NCI-H2196 (cell line): ENCODE measurements around the gene HAPSTR1.
"Not testable (repeated sequence)": the region's sequence is repeated elsewhere in the genome, so short reads cannot be mapped to it uniquely, and the experiment has no call there.

Experiments
- DNase-seq: peaks from one replicate; lab custom pipeline; 2025; ENCODE audit not compliant: unreplicated experiment; lab: John Stamatoyannopoulos, UW

Gene HAPSTR1, protein sequence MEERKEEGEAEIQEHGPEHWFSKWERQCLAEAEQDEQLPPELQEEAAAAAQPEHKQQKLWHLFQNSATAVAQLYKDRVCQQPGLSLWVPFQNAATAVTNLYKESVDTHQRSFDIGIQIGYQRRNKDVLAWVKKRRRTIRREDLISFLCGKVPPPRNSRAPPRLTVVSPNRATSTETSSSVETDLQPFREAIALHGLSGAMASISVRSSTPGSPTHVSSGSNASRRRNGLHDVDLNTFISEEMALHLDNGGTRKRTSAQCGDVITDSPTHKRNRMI

GRCh38 chr16:9090960-9091866 is at the start of gene HAPSTR1:
Gene HAPSTR1, plus strand, starts transcription at chr16:9091644. Its CDS starts 401 bp downstream, at chr16:9092045.
- peak; percentile 99 for DNase-seq

GRCh38 chr16:9042533-9042932 is 48.9 kb upstream of the HAPSTR1 start:
- no peak for DNase-seq

DNA sequence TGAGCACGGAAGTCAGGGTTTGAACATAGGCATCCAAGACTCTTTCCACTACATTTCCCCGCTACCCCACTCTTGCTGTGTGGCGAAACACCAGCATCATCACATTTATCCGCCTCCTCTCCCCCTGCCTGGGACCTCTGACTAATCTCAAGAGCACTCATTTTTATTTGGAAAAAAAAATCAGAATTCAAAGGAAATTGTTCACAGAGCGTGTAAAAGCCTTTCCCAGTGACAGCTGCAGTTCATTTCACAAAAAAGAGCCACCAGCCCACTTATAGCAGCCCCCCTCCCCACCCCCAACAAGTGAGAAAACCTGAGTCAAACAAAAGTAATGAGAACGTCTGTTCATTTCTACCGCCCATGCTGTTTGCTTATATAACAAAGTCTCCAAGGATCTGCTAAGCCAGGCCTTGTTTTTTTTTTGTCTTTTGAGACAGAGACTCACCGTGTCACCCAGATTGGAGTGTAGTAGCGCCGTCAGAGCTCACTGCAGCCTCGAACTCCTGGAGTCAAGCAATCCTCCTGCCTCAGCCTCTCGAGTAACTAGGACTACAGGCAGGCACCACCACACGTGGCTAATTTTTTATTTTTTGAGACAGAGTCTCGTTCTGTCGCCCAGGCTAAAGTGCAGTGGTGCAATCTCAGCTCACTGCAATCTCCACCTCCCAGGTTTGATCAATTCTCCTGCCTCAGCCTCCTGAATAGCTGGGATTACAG is 48.3 kb upstream of the HAPSTR1 start:
- DNase-seq, result no peak

- DNase-seq, result not testable (repeated sequence)
Observed at GRCh38 chr16:9045562-9045961, 45.9 kb upstream of the HAPSTR1 start.

DNA sequence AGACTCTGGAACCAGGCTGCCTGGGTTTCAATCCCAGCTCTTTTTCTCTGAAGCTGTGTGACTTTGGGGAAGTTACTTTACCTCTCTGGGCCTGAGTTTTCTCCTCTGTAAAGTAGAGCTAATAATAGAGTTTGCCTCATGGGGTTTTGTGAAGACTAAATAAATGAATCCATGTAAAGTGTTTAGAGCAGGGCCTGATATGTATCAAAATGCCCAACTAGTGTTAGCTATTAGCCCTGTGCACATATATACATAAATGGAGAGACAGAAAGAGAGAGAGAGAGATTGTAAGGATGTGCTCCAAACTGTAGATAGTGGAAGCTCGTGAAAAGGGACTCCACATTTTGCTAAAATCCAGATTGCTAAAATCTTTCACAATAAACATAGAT is 44.8 kb upstream of the HAPSTR1 start:
- DNase-seq, result no peak

GRCh38 chr16:9047689-9048301 is 43.6 kb upstream of the HAPSTR1 start:
- DNase-seq, result peak; percentile 87

GRCh38 chr16:9048302-9048700 is 43.1 kb upstream of the HAPSTR1 start:
- no peak for DNase-seq

GRCh38 chr16:9049241-9049640 is 42.2 kb upstream of the HAPSTR1 start:
- no peak for DNase-seq

DNA sequence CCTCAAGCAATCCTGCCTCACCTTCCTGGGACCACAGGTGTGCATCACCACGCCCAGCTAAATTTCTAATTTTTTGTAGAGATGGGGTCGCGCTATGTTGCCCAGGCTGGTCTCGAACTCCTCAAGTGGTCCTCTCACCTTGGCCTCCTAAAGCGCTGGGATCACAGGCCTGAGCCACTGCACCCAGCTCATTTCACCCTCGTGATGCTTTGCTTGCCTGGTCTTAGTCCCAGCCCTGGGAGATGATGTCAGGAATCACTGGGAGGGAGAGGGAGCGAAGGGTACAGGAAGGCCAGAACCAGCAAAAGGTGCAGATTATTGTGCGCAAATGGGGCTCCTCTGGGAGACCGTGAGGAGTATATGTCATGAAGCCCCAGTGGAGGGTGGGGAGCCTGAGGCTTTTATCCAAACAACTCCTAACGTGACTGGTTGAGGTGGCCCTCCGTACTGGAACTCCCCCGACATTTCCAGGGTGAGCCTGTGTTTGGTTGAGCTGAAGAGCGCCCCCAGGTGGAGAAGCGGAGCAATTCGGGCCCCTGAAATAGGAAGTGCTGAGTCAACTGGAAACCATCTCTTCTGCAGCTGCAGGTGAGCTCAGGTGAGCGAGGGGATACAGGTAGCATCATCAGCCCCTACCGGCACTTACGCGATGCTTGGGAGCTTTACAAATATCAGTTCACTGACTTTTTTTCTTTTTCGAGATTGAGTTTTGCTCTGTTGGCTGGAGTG is 41.2 kb upstream of the HAPSTR1 start:
- DNase-seq, result no peak

GRCh38 chr16:9053006-9053601 is 38.3 kb upstream of the HAPSTR1 start:
- peak; percentile 10 for DNase-seq

DNA sequence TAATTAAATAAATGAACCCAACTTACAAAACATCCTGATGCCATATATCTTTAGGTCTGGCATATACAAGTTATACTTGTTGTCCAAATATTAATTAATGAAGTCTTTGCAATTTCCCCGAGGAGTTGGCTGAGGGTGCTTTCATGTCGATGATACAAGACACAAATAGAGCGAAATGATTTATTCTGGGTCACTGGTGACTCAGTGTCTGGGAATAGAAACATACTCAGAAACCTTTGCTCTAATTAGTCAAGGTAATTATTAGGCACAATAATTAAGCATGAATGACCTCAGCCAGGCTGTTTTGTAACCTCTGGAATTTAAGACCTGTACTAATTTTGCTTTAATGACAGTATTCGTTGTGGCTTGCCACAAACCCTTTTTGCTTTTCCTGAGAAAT is 37.0 kb upstream of the HAPSTR1 start:
- DNase-seq, result no peak

DNA sequence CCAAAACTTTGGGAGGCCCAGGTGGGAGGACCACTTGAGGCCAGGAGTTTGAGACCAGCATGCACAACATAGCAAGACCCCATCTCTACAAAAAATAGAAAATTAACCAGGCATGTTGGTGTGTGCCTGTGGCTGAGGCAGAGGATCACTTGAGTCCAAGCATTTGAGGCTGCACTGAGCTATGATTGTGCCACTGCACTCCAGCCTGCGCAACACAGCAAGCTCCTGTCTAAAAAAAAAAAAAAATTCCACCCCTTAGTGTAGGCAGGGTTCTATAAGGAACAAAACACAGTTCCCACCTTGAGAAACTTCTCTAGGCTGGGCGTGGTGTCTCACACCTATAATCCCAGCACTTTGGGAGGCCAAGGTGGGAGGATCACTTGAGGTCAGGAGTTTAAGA is 36.3 kb upstream of the HAPSTR1 start:
- no peak for DNase-seq

GRCh38 chr16:9055661-9056060 is 35.8 kb upstream of the HAPSTR1 start:
- DNase-seq, result no peak

- no peak for DNase-seq
Observed at GRCh38 chr16:9056061-9056460, 35.4 kb upstream of the HAPSTR1 start.

DNA sequence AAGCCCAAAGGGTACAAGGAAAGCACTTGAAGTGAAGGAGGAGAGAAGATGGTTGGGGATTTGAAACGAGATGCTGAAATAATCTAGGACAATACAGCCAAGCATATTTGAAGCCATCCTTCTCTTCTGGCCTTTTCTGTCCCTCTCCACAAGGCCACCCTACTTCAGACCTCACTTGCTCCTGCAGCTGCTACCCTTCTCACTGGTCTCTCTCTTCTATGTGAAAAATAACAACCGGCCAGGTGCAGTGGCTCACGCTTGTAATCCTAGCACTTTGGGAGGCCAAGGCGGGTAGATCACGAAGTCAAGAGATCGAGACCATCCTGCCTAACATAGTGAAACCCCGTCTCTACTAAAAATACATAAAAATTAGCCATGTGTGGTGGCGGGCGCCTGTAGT is 33.2 kb upstream of the HAPSTR1 start:
- no peak for DNase-seq

DNA sequence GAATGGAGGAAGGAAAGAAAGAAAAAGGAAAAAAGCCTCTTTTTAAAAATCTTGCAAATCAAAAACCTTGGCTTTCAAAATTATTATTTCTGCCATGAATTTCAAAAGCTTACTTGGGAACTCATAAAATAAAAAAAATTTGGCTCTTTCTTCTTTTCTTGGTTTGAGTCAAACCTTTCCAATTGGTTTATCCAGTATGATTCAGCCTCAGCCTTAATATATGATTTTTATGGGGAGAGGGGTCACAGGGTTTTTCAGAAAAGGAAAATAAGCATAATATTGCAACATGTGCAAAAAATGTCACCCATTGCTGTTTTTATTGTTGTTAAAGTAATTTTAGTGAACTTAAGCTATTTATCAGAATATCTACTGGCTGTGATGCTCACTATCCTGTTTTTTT is 31.2 kb upstream of the HAPSTR1 start:
- no peak for DNase-seq

DNA sequence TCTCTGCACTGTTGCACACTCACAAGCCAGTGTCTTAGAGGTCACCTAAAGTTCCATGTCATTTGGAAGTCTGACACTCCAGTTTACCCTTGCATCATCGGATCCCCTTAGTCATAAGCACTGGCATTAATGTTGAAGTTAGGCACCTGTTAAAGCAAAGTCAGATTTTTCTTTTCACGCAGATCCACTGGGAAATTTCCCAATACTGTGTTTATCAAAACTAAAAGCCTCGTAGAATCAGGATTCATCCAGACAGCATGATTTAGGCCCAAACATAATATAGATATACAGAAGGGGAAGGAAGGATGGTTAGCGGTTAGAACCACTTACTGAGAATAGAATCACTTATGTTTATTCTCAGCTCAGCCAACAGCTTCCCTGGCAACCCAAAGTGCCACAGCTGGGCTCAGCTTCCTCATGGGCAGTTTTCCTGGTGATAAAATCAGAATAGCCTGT is 30.1 kb upstream of the HAPSTR1 start:
- peak; percentile 39 for DNase-seq

DNA sequence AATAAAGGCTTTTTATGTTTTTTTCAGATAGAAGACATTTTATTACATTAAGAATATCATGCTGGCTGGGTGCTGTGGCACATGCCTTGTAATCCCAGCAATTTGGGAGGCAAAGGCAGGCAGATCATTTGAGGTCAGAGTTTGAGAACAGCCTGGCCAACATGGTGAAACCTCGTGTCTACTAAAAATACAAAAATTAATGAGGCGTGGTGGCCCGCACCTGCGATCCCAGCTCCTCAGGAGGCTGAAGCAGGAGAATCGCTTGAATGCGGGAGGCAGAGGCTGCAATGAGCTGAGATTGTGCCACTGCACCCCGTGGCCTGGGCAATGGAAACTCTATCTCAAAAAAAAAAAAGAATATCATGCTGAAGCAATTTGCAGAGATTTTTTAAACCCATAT is 29.1 kb upstream of the HAPSTR1 start:
- DNase-seq, result no peak

DNA sequence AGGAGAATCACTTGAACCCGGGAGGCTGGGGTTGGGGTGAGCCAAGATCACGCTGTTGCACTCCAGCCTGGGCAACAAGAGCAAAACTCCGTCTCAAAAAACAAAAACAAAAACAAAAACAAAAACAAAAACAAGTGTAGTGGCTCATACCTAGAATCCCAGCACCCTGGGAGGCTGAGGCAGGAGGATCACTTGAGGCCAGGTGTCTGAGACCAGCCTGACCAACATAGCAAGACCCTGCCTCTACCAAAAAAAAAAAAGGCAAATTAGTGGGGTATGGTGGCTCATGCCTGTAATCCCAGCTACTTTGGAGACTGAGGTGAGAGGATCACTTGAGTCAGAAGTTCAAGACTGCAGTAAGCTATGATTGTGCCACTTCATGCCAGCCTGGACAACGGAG is 26.4 kb upstream of the HAPSTR1 start:
- DNase-seq, result no peak

DNA sequence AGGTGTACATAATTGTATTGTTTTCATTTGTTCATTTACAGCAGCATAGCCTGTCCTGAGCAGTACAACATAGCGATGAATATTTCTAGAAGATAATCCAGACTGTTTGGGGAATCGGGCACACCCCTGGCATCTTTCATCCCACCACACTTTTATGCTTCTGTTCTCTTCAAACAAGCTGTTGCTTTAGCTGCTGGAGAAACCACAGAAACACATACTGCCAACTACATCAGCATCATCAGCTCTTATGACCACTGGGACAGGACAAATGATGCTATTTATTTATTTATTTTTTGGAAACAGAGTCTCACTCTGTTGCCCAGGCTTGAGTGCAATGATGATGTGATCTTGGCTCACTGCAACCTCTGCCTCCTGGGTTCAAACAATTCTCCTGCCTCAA is 22.6 kb upstream of the HAPSTR1 start:
- DNase-seq, result no peak
